Central memory CD8-positive, alpha-beta T cell (primary cell): ENCODE results near the gene CNTN6.

ENCODE experiments used
- ATAC-seq: fragments of 150-1000 bp; cut with Tn5 transposase; replicated peaks from 2 replicates; pipeline ENCODE4 v1.10.0; 2022; ENCODE audit warnings: mild to moderate bottlenecking, moderate FRiP score, moderate number of reproducible peaks; ENCODE audit not compliant: poor library complexity, severe bottlenecking; ENCODE audit errors: extremely low read depth
- DNase-seq, 2 donors: peaks; one replicate each; pipeline ENCODE4 v3.0.0; 2021; ENCODE audit warnings: low spot score in 2 of 2
- H3K27ac Mint-ChIP-seq: one replicate; pipeline ENCODE4 v1.8.0; 2022; ENCODE audit warnings: low read depth, mild to moderate bottlenecking, moderate library complexity, mixed read lengths
- H3K27me3 Mint-ChIP-seq: one replicate; pipeline ENCODE4 v1.8.0; 2022; ENCODE audit warnings: mixed read lengths
- H3K36me3 Mint-ChIP-seq: one replicate; pipeline ENCODE4 v1.8.0; 2022; ENCODE audit warnings: mild to moderate bottlenecking, moderate library complexity, mixed read lengths; ENCODE audit not compliant: insufficient read depth
- H3K4me1 Mint-ChIP-seq: one replicate; pipeline ENCODE4 v1.8.0; 2022; ENCODE audit warnings: mixed read lengths
- H3K4me3 Mint-ChIP-seq: one replicate; pipeline ENCODE4 v1.8.0; 2022; ENCODE audit warnings: mild to moderate bottlenecking, moderate library complexity, mixed read lengths
- H3K9me3 Mint-ChIP-seq: one replicate; pipeline ENCODE4 v1.8.0; 2022; ENCODE audit warnings: mixed read lengths

CNTN6 gene

DNA sequence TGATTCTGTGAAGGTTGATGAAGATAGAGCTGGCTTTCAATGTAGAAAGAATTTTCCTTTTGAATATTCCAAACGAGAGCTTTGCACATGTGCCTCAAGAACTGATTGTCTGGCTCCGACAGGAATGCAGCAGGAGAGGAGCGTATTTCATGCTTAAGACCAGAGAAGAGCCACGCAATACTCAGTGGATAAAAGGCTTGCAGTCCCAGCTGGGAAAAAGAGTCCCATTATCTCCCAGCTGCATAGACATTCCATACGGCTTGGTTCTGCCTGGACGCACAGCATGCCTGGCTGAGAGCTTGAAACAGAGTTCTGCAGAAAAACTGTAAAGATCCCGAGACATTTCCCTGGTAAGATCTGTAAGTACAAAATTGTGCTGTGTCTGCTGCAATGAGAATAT is at the start of gene CNTN6:
Gene CNTN6 (plus strand): TSS at position 254 of the 400 bp plus-strand sequence. CDS start 54,985 bp downstream, outside the sequence.
- no peak for DNase-seq

DNA sequence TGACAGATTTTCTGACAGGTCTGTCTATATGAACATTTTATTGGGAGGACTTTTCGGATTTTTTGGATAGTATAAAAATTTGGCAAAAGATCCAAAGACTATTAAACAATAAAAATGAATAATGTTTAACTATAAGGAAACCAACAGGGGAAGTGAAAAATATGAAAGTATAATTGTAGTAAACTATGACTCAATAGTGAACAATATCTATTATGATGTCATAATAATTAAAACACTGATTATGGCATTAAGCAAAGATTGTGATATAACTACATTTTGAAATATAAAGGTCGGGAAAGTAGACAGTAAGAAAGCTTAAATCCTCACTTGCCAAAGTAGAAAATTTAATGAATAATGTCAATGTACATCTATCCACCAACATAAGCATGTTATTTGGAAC is 44.3 kb upstream of the CNTN6 start:
- DNase-seq, result no peak
- no peaks in the 10 kb centered on the region for H3K27me3 Mint-ChIP-seq
- peaks cover 2% of the 10 kb centered on the region for H3K36me3 Mint-ChIP-seq
- H3K4me3 Mint-ChIP-seq, result no peak overlapping the region
- H3K27ac Mint-ChIP-seq, result no peak overlapping the region
- ATAC-seq, result no peak
- H3K9me3 Mint-ChIP-seq, result peaks cover 6% of the 10 kb centered on the region
- no peaks in the 10 kb centered on the region for H3K4me1 Mint-ChIP-seq

More for the DNA sequence above, at the start of gene CNTN6:
- ATAC-seq, result no peak
- Mint-ChIP-seq H3K4me3 (no peak within 1 kb of the TSS), H3K9me3 (peaks cover 22% of the 10 kb centered on the region), H3K4me1 (no peaks in the 10 kb centered on the region), H3K36me3 (no peaks in the 10 kb centered on the region), H3K27me3 (no peaks in the 10 kb centered on the region), H3K27ac (no peak within 1 kb of the TSS)

DNA sequence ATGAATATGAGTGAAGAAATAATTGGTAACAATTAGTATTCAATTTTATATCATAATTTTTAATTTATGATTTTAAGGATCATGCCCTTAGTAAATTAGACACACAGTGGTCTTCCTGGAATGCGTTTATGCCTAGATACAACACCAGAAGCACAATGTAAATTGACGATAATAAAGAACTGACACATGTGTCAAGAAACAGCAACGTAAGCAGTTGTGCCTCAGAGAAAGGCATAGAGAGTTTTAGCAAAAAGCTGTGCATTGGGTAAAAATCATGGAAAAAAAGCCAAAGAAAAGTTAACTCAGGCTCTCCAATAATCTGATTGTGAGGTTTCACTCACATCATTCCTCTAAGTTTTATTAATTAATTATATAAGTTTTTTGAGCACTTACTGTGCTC is 37.0 kb upstream of the CNTN6 start:
- H3K4me1 Mint-ChIP-seq, result no peaks in the 10 kb centered on the region

DNA sequence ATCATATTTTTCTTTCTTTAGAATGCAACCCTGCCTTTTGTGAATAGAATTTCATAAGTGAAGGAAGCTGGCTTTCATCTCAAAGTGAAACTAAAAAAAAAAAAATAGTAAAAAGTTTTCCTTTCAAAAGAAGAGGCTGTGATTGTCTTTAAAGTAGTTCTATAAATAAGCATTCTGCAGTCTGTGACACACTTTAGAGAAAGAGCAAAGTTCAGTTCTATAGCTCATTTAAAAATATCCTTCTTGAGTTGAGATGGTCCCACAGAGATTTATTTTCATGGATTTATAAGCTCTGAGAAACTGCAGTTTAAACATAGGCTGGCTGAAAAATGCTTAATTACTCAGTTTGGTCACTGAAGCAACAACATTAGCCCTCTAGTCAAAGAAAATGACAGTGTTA is 36.1 kb upstream of the CNTN6 start:
- Mint-ChIP-seq H3K4me1 (no peaks in the 10 kb centered on the region), H3K36me3 (no peaks in the 10 kb centered on the region), H3K4me3 (no peak overlapping the region), H3K27ac (no peak overlapping the region), H3K27me3 (no peaks in the 10 kb centered on the region), H3K9me3 (peaks cover 28% of the 10 kb centered on the region)
- DNase-seq (no peak), ATAC-seq (no peak)

More for the DNA sequence above, 37.0 kb upstream of the CNTN6 start:
- no peak for ATAC-seq
- H3K9me3 Mint-ChIP-seq, result peaks cover 19% of the 10 kb centered on the region
- H3K27me3 Mint-ChIP-seq, result no peaks in the 10 kb centered on the region
- DNase-seq, result no peak
- no peak overlapping the region for H3K27ac Mint-ChIP-seq
- no peak overlapping the region for H3K4me3 Mint-ChIP-seq
- no peaks in the 10 kb centered on the region for H3K36me3 Mint-ChIP-seq

DNA sequence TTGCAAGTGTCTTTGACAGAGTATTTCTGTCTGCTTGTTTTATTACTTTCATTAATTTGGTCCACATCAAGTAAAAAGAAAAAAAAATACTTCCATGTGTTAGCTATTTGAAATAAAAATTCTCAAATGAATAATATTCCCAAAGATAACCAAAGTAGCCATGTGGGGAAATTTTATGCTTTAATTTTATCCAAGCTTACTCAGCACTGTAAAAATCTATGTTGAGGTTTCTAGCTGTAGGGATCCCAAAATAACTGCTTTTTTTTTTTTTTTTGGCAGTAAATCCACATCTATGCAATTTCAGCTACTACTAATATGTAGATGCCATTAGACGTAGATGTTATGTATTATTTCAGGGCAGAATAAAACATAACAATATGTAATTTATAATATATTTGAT is 35.4 kb upstream of the CNTN6 start:
- H3K36me3 Mint-ChIP-seq, result no peaks in the 10 kb centered on the region
- no peak overlapping the region for H3K4me3 Mint-ChIP-seq
- H3K27ac Mint-ChIP-seq, result no peak overlapping the region
- DNase-seq (no peak), ATAC-seq (no peak)
- H3K4me1 Mint-ChIP-seq, result no peaks in the 10 kb centered on the region
- H3K27me3 Mint-ChIP-seq, result no peaks in the 10 kb centered on the region
- H3K9me3 Mint-ChIP-seq, result peaks cover 28% of the 10 kb centered on the region

DNA sequence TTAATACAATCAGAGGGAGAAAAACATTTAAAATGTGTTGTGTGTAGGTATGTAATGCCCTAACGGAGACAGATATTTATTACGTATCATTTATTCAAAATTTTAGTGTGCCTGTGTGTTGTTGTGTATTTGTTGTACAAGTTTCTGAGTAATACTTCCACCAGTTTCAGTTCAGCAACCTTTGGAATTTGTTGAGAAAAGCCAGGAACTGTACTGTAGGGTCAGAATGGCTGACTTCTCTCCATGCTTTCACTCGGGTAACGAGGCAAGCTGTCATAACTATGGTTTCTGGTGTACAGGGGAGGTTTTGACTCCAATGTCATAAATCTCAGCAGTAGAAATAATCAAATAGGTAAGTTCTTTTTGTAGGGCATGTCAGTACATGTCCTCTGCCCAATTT is 23.8 kb upstream of the CNTN6 start:
- DNase-seq (no peak), ATAC-seq (no peak)
- H3K9me3 Mint-ChIP-seq, result peaks cover 19% of the 10 kb centered on the region
- no peak overlapping the region for H3K27ac Mint-ChIP-seq
- H3K36me3 Mint-ChIP-seq, result peaks cover 3% of the 10 kb centered on the region
- H3K4me1 Mint-ChIP-seq, result no peaks in the 10 kb centered on the region
- H3K27me3 Mint-ChIP-seq, result no peaks in the 10 kb centered on the region
- H3K4me3 Mint-ChIP-seq, result no peak overlapping the region

DNA sequence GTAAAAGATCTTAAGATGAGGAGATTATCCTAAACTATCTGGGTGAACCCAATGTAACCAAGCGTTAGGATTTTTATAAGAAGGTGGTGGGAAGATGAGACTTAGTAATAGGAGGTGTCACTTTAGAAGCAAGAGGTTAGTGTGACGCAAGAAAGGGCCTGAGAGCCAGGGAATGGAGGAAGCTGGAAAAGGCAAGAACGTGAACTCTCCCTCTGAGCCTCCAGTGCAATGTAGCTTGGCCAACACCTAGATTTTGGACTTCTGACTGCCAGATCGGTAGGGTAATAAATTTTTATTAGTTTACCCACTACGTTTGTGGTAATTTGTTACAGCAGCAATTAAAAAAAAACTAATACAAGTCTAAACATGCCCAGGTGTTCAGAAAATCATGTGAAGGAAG is 20.8 kb upstream of the CNTN6 start:
- ATAC-seq, result no peak
- H3K4me3 Mint-ChIP-seq, result no peak overlapping the region
- no peaks in the 10 kb centered on the region for H3K27me3 Mint-ChIP-seq
- no peak overlapping the region for H3K27ac Mint-ChIP-seq
- H3K4me1 Mint-ChIP-seq, result no peaks in the 10 kb centered on the region
- no peak for DNase-seq
- H3K36me3 Mint-ChIP-seq, result peaks cover 3% of the 10 kb centered on the region
- peaks cover 25% of the 10 kb centered on the region for H3K9me3 Mint-ChIP-seq

DNA sequence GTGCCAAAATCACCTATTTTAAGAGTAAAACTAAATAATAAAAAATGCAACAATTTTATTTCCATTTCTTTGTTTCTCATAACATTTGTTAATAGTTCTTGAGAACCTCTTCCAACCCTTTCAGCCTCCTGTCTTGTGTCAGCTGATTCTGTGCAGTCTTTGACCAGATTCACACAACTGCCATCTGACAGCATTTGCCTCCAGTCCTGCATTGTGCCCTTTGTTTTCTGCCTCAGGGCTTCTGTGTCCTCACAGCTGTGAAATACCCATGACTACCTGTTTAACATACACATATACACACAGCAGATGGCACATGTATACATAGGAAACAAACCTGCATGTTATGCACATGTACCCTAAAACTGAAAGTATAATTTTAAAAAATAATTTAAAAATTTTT is 13.2 kb upstream of the CNTN6 start:
- Mint-ChIP-seq H3K9me3 (peaks cover 11% of the 10 kb centered on the region), H3K27me3 (no peaks in the 10 kb centered on the region), H3K27ac (no peak overlapping the region), H3K4me3 (no peak overlapping the region), H3K36me3 (no peaks in the 10 kb centered on the region), H3K4me1 (no peaks in the 10 kb centered on the region)
- DNase-seq (no peak), ATAC-seq (no peak)

DNA sequence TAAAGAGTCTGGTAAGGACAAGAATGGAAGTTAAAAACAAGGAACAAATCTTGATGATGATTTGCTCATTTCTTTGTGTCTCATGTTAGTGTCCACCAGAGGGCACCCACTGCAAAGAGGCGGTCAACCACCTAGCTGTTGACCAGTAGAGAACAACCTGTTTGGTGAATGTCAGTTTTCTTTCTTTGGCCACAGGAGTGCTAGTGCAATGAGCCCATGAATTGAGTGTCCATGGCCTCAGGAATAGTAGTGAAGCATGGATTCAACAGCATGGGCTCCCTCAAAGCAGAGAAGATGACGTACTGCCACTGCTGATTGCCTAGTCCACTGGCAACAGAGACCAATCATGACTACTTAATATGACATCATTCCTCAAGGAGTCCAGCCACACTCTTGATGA is 10.7 kb upstream of the CNTN6 start:
- no peak for DNase-seq
- H3K9me3 Mint-ChIP-seq, result no peaks in the 10 kb centered on the region
- H3K27ac Mint-ChIP-seq, result no peak overlapping the region
- H3K36me3 Mint-ChIP-seq, result no peaks in the 10 kb centered on the region
- H3K4me3 Mint-ChIP-seq, result no peak overlapping the region
- no peaks in the 10 kb centered on the region for H3K4me1 Mint-ChIP-seq
- no peak for ATAC-seq
- no peaks in the 10 kb centered on the region for H3K27me3 Mint-ChIP-seq

DNA sequence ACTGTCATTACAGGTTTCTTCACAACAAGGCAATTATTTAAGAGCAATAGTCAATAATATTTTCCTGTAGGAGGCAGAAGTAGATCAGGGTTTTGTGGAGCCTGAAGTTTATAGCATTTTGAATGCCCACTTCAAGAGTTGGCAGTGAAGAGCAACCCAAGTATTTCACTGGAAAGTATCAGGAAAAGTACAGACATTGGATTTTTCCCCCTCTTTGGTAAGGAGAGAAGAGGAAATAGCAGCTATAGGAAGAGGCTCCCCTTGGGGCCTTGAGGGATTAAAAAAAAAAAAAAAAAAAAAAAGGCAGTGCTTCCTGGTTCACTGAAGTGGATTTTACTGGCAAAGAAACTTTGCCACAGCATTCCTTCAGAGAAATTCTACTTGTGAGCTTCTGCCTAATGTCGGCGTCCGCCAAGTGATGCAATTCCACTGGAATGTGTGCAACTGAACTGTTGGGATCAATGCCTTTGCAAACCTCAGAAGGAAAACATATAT is 5.7 kb upstream of the CNTN6 start:
- Mint-ChIP-seq H3K27ac (no peak overlapping the region), H3K27me3 (no peaks in the 10 kb centered on the region), H3K9me3 (peaks cover 6% of the 10 kb centered on the region), H3K4me3 (no peak overlapping the region), H3K36me3 (no peaks in the 10 kb centered on the region), H3K4me1 (no peaks in the 10 kb centered on the region)
- DNase-seq, result no peak
- ATAC-seq, result no peak

DNA sequence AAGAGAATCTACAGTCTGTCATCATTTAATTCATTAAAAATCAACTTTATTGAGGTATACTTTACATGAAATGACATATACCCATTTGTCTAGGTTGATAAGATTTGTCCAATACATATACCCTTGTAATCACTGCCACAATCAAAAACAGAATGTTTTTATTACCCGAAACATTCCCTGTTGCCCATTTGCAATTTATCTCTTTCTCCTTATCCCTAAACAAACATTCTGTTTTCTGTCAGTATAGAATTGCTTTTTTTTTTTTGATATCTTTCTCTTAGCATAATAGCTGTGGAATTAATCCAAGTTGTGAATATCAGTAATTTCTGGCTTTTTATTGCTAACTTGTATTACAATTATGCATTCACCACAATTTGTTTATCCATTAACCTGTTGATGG is 4.3 kb upstream of the CNTN6 start:
- Mint-ChIP-seq H3K4me1 (no peaks in the 10 kb centered on the region), H3K36me3 (no peaks in the 10 kb centered on the region), H3K4me3 (no peak overlapping the region), H3K27ac (no peak overlapping the region), H3K27me3 (no peaks in the 10 kb centered on the region), H3K9me3 (peaks cover 14% of the 10 kb centered on the region)
- ATAC-seq (no peak), DNase-seq (no peak)

DNA sequence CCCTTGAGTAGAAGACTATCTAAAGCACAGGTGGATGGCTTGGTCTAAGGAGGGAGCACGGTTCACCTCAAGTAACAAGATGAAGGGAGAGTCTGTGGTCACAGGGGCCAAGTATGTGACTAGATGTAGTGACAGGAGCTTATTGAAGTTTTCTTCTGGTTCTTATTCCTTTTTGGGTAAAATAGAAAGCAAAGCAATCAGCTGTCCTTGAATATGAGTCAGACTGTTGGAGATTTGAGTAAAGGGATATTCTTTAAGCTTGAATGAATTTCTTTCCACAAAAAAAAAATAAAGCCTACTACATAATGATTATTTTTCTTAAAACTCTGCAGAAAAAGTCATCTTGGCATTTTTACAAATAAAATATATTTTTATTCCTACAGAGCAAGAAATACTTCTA is 1.5 kb upstream of the CNTN6 start:
- Mint-ChIP-seq H3K36me3 (no peaks in the 10 kb centered on the region), H3K27me3 (no peaks in the 10 kb centered on the region), H3K4me1 (no peaks in the 10 kb centered on the region), H3K4me3 (no peak overlapping the region), H3K27ac (no peak overlapping the region), H3K9me3 (peaks cover 19% of the 10 kb centered on the region)
- DNase-seq (no peak), ATAC-seq (no peak)

DNA sequence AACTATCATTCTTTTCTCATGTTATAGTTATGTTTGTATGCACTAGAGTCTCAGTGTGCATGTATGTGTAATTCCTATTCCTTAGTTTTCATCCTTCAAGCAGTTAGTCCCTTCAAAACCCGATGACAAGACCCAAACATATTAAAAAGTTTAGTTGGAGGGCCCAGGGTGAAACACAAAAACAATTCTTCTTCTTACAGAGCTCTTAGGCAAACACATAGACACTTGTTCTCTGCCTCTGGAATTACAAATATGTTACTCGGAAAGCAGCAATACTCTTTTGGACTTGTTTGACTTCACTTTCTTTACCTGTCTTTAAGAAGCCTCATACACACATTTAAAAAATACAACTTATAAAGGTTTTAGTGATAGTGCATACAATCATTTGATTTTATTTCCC is 763 bp upstream of the CNTN6 start:
- H3K9me3 Mint-ChIP-seq, result peaks cover 22% of the 10 kb centered on the region
- no peak overlapping the region for H3K27ac Mint-ChIP-seq
- H3K4me3 Mint-ChIP-seq, result no peak overlapping the region
- H3K27me3 Mint-ChIP-seq, result no peaks in the 10 kb centered on the region
- H3K36me3 Mint-ChIP-seq, result no peaks in the 10 kb centered on the region
- ATAC-seq (no peak), DNase-seq (no peak)
- no peaks in the 10 kb centered on the region for H3K4me1 Mint-ChIP-seq

DNA sequence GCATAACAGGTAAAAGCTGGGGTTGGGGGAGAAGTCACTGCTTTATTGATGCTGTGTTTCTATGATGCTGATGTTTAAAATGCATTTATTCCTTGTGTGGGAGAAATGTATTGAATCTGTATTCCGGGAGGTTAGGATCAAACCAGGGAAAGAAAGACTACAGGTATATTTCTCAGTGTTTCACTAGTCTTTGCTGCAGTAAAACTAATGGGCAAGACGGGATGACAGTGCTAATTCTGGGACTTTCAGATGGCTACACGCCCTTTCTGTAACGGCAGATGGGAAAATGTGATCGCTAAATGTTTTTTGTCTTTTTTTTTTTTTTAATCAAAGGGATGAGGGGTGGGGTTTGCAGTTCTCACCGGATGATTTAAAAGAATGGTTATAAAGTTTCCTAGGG is 393 bp downstream of the CNTN6 start:
- H3K4me1 Mint-ChIP-seq, result no peaks in the 10 kb centered on the region
- ATAC-seq (no peak), DNase-seq (no peak)
- H3K36me3 Mint-ChIP-seq, result no peaks in the 10 kb centered on the region
- H3K27me3 Mint-ChIP-seq, result no peaks in the 10 kb centered on the region
- peaks cover 22% of the 10 kb centered on the region for H3K9me3 Mint-ChIP-seq
- no peak overlapping the region for H3K4me3 Mint-ChIP-seq
- H3K27ac Mint-ChIP-seq, result no peak overlapping the region
